Measurements from ENCODE around the gene PLA2G7.

- TF ChIP-seq CTCF (IDR thresholded peaks at IDR 0.05; ENCODE audit: control extremely low read depth in 1 of 3, insufficient read depth in 1 of 3, low read depth in 1 of 3, low read length in 3 of 3), result no peak
- TF ChIP-seq EZH2 (IDR thresholded peaks at IDR 0.05; ENCODE audit: low read depth, low read length, severe bottlenecking), result no peak
- TF ChIP-seq ATF3 (IDR thresholded peaks at IDR 0.05; ENCODE audit: insufficient read depth, low read depth, low read length), result no peak
- no peak for TF ChIP-seq SIX5 (IDR thresholded peaks at IDR 0.05; ENCODE audit: low read depth, low read length)
- no peak for TF ChIP-seq MAFK (IDR thresholded peaks at IDR 0.05; ENCODE audit: low read depth, low read length)
- no peak for TF ChIP-seq ATF2 (IDR thresholded peaks at IDR 0.05; ENCODE audit: low read length)
- TF ChIP-seq RAD21 (IDR thresholded peaks at IDR 0.05 in 1 of 2, conservative IDR thresholded peaks at IDR 0.05 in 1 of 2; ENCODE audit: low read depth in 2 of 2, low read length in 2 of 2), result no peak
- TF ChIP-seq SUZ12 (IDR thresholded peaks at IDR 0.05; ENCODE audit: low read length), result no peak
Observed at GRCh38 chr6:46688966-46689335, 46.2 kb downstream of the PLA2G7 start.

Data from H1 (cell line).